ENCODE data around the gene ENAH. TPM values are rescaled to one million over a fixed set of nuclear protein-coding genes. Genes with fewer than 3 reads are reported as not detected.

Gene ENAH
- total RNA-seq, 4 donors from 2014 or later: 22.9 to 109 (median 78.3) TPM

DNA sequence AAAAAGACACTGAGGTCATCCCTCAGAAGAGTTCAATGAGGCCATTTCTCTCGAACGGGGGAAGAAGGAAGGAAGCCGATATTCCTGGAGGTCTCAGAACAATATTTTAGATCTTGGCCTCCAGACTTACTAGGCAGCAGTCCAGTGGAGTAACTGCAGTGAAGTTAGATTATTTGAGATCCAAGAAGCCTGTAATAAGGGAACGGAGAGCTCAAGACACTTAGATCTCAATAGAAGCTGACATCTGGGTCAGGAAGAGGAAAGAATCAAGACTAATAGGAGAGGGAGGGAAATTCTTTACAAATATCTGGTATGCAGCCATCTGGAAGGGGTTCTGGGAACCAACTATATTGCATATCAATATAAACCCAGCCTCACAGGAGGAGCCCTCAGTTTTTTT, 13.6 kb upstream of the ENAH start:
- Histone ChIP-seq H3K9me3 (no peaks in the 10 kb centered on the region), H3K27me3 (no peaks in the 10 kb centered on the region), H3K4me1 (no peaks in the 10 kb centered on the region), H3K27ac (no peak overlapping the region), H3K4me3 (no peak overlapping the region), H3K36me3 (no peaks in the 10 kb centered on the region)
- intact Hi-C loops (cut with DNase I; ENCODE audit: low total_unique reads): no loop called here
- TF ChIP-seq, protein P1, sequence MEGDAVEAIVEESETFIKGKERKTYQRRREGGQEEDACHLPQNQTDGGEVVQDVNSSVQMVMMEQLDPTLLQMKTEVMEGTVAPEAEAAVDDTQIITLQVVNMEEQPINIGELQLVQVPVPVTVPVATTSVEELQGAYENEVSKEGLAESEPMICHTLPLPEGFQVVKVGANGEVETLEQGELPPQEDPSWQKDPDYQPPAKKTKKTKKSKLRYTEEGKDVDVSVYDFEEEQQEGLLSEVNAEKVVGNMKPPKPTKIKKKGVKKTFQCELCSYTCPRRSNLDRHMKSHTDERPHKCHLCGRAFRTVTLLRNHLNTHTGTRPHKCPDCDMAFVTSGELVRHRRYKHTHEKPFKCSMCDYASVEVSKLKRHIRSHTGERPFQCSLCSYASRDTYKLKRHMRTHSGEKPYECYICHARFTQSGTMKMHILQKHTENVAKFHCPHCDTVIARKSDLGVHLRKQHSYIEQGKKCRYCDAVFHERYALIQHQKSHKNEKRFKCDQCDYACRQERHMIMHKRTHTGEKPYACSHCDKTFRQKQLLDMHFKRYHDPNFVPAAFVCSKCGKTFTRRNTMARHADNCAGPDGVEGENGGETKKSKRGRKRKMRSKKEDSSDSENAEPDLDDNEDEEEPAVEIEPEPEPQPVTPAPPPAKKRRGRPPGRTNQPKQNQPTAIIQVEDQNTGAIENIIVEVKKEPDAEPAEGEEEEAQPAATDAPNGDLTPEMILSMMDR (IDR thresholded peaks at IDR 0.05): no peak
- no peak for TF ChIP-seq POLR2A (IDR thresholded peaks at IDR 0.05)
- no peak for DNase-seq

- intact Hi-C loops (cut with DNase I; ENCODE audit: low total_unique reads): no loop called here
- DNase-seq: no peak
- no peaks in the 10 kb centered on the region for H3K9me3 ChIP-seq
- H3K4me3 ChIP-seq: no peak overlapping the region
- H3K36me3 ChIP-seq: no peaks in the 10 kb centered on the region
- H3K27ac ChIP-seq: no peak overlapping the region
- no peaks in the 10 kb centered on the region for H3K27me3 ChIP-seq
- TF ChIP-seq, protein P1 (IDR thresholded peaks at IDR 0.05): no peak
- TF ChIP-seq POLR2A (IDR thresholded peaks at IDR 0.05): no peak
- no peaks in the 10 kb centered on the region for H3K4me1 ChIP-seq
Measured at GRCh38 chr1:225664762-225665161, 11.8 kb upstream of the ENAH start.

GRCh38 chr1:225662155-225662554, 9.2 kb upstream of the ENAH start:
- no peaks in the 10 kb centered on the region for H3K9me3 ChIP-seq
- H3K4me3 ChIP-seq: no peak overlapping the region
- H3K27me3 ChIP-seq: no peaks in the 10 kb centered on the region
- peak in 1 of 2 donors; percentile 66 for DNase-seq
- no peaks in the 10 kb centered on the region for H3K4me1 ChIP-seq
- H3K36me3 ChIP-seq: no peaks in the 10 kb centered on the region
- intact Hi-C loops (cut with DNase I; ENCODE audit: low total_unique reads): no loop called here
- peak overlapping the region; percentile 89 to 93 for H3K27ac ChIP-seq
- TF ChIP-seq POLR2A (IDR thresholded peaks at IDR 0.05): no peak

DNA sequence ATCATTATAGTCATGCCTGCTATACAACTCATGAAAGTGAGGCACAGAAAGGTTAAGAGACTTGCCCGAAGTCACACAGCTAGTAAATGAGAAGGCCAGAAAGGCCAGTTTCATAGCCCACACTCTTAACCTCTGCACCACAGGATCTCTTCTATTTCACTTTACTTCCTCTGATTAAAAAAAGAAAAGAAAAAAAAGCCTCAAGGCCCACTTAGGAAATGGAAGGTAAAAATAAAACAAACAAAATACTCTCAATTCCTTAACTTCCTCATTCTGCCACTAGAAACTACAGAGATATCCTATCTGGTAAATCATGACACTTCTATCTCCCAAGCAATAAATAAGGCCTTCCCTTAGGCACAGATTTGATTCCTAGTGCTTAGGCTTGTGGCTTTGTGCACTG, 7.6 kb upstream of the ENAH start:
- Histone ChIP-seq H3K36me3 (no peaks in the 10 kb centered on the region), H3K4me1 (no peaks in the 10 kb centered on the region), H3K27ac (peak overlapping the region; percentile 89 to 93), H3K27me3 (no peaks in the 10 kb centered on the region), H3K9me3 (no peaks in the 10 kb centered on the region), H3K4me3 (no peak overlapping the region)
- DNase-seq: no peak
- TF ChIP-seq, protein P1 (IDR thresholded peaks at IDR 0.05): no peak
- TF ChIP-seq POLR2A (IDR thresholded peaks at IDR 0.05): no peak
- intact Hi-C loops (cut with DNase I; ENCODE audit: low total_unique reads): no loop called here

DNA sequence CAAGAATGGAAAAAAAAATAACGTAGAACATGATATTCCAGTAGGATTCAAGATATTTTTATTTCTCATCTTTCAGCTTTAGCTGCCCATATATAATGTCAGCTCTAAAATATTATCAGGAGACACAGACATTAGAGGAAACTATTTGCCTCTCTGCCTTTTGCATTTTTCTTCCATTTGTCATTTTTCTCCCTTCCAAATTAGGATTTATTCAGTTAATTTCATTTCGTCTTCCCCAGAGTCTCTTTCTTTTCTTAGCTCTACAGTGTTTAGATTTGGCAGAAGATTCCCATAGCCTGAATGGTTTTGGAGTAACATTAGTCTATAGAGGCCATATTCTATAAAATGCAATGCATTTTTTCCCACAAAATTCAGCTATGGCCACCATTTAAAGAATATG, 5.1 kb upstream of the ENAH start:
- no peak for DNase-seq
- Histone ChIP-seq H3K4me1 (no peaks in the 10 kb centered on the region), H3K27ac (peak overlapping the region; percentile 99 to 100)

More for the DNA sequence above, 5.1 kb upstream of the ENAH start:
- no peaks in the 10 kb centered on the region for H3K9me3 ChIP-seq
- TF ChIP-seq, protein P1 (IDR thresholded peaks at IDR 0.05): no peak
- no peaks in the 10 kb centered on the region for H3K36me3 ChIP-seq
- no peak overlapping the region for H3K4me3 ChIP-seq
- no peaks in the 10 kb centered on the region for H3K27me3 ChIP-seq
- intact Hi-C loops (cut with DNase I; ENCODE audit: low total_unique reads): loop anchor here (10.0 kb wide), 1 partner anchor 117 kb away; the partner anchor contains the start of gene SRP9

Data from uterus (tissue), 4 donors.